Activated CD8-positive, alpha-beta memory T cell treated with anti-CD3 and anti-CD28 coated beads, Interleukin-2, amount 50 U/mL, for 1 hour (primary cell): Measurements from ENCODE around the gene NPLOC4.
"Not testable (repeated sequence)": the region's sequence is repeated elsewhere in the genome, so short reads cannot be mapped to it uniquely, and the experiment has no call there.

Experiments used
- DNase-seq: peaks from one replicate; pipeline ENCODE4 v3.0.0-alpha.2; 2020; ENCODE audit errors: extremely low read depth

NPLOC4 gene

DNA sequence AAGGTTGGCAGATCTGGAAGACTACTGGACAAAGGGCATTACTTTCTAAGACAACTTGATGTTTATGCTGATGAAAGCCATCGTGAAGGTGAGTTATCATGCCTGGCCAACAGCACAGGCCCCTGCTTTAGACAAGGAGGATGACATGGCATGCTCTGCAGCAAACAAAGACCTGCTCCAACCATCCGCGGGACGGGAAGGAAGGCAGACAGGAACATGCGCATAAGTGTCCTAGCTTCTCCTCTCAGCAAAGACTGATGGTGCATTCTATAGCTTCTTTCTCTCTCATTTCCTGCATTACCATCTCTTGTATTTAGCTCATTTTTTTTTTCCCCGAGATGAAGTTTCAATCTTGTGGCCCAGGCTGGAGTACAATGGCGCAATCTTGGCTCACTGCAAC is 5.4 kb downstream of the NPLOC4 start:
- DNase-seq = no peak

DNA sequence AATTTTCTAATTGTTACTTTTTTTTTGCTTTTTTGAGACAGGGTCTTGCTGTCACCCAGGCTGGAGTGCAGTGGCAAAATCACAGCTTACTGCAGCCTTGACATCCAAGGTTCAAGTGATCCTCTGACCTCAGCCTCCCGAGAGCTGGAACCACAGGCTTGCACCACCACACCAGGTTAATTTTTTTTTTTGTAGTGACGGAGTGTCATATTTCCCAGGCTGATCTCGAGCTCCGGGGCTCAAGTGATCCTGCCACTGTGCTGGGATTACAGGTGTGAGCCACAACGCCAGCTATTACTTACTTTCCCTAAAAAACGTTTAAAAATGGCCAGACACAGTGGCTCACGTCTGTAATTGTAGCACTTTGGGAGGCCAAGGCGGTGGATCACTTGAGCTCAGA is 6.6 kb downstream of the NPLOC4 start:
- no peak for DNase-seq

DNA sequence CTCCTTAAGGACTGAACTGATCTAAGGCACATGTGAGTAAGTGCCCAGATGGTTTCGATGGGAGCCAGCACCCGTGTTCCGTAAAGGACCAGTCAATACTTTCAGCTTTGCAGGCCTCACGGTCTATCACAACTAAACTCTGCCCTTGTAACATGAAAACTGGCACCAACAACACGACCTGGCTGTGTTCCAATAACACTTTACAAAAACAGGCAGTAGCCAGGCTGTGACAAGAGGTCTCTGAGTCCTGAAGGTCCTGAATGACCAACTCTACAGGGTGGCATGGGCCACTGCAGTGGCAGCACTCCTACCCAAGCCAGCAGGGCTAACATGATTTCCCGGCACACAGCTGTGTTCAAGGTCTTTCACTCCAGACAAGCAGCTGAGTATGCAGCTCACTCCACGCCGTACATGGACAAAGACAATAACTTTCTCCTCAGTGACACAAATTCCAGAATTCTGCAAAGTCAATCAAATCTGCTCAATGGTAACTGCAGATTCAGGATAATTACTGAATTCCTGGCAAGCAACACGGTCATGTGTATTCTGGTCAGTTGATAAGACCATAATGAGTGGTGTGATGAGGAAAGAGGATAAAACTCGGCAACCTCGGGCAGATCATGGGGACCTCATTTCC is 15.3 kb downstream of the NPLOC4 start:
- no peak for DNase-seq

DNA sequence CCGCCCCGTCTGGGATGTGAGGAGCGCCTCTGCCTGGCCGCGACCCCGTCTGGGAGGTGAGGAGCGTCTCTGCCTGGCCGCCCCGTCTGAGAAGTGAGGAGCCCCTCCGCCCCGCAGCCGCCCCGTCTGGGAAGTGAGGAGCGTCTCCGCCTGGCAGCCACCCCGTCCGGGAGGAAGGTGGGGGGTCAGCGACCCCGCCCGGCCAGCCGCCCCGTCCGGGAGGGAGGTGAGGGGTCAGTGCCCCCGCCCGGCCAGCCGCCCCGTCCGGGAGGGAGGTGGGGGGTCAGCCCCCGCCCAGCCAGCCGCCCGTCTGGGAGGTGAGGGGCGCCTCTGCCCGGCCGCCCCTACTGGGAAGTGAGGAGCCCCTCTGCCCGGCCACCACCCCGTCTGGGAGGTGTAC is 18.6 kb downstream of the NPLOC4 start:
- not testable (repeated sequence) for DNase-seq

DNA sequence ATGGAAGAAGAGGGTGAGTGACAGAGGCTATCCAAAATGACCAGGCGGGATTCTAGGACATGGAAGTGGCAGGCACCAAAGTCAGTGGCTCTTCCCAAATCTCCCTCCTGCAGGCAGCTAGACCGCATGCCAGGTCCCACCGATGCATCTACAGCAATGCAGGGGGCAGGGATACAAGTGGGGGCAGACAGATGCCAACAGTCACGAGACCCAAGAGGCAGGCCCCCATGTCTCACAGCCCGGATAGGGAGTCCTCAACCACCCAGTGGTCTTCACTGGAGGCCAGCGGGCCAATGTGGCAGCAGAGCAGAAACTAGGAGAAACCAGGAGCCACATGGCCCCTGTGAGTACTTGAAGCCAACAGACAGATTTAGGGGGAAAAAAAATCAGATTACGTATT is 20.0 kb downstream of the NPLOC4 start:
- no peak for DNase-seq

DNA sequence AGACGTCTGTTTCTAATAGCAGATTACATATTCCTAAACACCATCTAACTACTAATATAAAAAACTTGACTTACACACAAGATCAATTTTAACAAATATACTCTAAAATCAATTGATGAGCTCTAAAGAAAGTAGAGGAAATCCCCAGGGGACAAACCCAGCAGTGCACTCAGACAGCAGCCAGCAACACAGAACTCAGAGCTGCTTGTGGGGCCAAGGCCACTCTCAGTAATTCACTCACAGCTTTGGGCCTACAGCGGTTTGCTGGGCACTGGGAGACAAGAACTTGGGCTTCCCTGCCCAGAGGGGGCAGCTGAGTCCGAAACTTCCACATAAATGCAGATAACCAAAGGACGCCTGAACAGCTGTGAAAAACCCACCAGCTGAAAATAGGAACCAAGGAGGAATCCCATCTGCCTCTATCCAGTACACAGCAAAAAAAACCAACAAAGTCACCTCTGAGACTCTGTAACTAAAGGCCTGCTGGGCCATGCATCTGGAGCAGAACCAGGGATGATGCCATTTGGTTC is 21.4 kb downstream of the NPLOC4 start:
- DNase-seq = no peak

DNA sequence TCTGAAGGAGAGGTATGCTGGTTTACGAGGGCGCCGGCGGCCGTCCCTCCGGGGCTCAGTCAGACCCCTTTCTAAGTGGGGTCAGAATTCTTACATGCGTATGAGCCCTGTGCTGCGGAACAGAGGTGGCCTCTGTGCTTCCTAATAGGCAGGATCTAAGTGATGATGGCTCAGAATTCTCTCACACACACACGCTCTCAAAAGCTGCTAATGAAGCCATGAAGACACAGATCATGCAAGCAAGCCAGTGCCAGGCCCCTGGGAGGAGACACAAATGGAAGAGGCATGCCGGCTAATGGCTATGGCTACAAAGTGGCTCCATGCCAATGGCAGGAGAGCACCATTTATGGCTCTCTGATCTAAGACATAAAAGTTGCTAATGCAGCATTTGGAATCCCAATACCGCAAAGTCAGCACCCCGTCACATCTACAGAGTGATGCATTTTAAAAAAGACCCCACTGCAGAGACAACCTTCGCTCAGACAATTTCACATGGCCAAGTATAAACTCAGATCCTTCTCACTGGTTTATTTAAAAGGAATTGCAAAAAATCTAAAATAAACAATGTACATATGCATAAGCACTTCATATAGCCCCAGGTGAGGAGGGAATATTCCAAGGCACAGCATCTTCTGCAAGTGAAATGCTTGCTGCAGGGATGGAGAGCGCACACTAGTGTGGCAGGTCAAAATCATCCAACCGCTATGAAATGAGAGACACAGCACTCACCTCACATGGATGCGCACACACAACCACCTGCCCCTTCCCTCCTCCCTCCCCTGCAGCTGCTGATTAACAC is 24.5 kb downstream of the NPLOC4 start:
- no peak for DNase-seq

DNA sequence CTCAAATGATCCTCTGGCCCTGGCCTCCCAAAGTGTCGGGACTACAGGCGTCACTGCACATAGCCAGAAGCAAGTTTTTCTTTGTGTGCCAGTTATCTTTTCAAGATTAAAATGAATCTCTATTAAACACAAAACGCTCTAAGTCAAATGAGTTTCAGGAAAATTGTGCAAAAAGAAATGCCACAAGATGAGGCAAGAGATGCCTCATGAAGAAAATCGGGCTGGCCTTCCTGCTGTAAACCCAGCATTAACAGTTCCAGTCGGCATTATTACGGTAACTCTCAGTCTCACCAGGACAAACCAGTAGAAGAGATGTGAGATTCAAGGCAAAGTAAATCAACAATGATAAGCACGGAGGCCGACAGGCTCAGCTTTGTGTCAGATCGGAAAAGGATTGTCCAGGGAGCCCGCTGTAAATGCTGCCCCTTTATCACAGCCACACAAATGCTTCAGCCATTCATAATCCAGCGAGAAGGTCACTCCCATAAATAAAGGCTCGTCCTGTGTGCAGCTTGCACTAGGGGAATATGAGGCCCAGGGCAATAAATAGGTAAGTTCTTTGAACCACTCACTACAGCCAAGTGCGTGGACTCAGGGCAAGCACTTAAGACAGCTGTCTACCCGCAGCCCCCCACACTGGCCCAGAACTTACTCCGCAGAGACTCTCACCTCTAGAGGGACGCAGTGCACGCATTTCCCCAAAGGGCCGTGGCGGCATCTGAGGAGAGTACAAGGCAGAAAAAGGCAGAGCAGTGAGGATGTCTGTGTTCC is 27.2 kb downstream of the NPLOC4 start:
- DNase-seq = no peak

DNA sequence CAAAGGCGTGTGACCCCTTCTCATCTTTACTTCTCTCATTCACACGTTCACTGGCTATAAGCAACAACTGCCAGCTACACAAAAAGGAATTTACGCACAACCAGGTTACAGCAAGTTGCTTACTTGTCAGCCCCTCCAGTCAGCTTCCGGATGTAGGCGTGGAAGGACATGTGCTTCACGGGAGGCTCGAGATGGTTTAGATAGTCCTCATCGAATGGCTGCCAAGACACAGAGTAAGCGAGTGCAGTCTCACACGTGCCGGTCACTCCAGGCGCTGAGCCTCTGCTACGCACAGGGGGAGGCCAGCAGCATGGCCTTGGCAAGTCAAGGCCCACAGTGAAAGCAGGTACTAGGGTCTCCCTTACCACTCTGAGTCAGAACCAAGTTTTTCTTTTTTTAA is 28.3 kb downstream of the NPLOC4 start:
- DNase-seq = no peak

DNA sequence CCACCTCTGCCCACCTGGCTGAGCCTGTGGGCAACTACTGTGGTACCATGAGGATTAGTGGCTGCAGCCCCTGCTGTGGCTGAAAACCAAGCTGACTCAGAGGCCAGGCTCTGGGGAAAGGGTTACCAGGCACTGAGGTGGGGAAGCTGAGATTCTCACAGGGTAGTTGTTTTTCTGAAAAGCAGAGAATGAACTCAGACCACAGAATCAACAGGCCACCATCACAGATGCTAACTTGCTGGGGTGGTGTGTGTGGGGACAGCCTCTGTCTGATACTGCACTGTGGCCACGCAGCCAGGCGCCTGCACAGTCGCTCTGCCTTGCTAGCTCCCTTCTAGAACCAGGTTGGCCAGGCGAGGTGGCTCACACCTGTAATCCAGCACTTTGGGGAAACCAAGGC is 28.8 kb downstream of the NPLOC4 start:
- no peak for DNase-seq

DNA sequence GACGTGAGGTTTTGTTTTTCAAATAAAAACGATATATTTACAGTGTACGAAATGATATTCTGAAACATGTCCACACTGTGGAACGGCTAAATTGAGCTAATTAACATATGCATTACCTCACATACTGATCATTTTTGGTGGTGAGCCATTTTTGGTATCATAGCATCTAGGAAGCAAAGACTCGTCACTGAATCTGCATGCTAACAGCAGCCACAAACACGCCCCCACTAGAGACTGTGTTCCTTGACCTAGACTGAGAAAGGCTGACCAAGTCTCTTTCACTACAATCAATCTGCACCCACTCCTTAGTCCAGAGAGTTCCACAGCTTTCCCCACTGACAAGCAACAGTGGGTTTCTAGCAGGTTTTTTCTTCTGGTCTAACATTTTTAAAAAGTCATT is 29.5 kb downstream of the NPLOC4 start:
- DNase-seq = no peak

DNA sequence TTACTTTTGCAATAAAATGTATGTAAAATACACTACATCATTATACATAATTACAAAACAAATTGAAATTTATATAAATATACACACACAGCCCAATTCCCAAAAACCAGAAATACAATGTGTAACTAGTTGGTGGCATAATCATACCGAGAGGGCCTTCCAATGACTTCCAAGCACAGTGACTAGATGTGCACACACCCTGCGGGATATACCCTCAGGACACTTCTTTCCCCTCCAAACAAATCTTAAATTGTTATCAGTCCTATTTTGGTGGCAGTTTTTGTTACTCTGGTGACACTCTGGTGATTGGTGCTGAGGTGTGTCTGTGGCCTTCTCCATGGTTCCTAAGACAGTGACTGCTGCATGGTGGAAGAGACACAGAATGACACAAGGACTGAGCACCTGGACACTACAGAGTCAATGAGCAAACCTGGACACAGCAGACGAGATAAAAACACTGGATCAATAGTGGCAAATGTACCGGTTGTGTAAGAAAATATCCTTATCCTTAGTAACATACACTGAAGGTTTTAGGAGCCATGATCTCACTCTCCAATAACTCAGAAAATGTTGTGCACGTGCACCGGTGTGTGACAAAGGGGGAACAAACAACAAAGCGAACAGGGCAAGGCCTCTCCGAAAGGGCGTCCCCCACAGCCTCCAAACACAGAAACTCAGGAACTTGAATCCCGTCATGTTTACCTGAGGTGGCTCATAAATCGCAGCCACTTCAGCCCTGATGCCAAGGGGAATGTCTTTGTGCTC is 32.9 kb downstream of the NPLOC4 start:
- no peak for DNase-seq

DNA sequence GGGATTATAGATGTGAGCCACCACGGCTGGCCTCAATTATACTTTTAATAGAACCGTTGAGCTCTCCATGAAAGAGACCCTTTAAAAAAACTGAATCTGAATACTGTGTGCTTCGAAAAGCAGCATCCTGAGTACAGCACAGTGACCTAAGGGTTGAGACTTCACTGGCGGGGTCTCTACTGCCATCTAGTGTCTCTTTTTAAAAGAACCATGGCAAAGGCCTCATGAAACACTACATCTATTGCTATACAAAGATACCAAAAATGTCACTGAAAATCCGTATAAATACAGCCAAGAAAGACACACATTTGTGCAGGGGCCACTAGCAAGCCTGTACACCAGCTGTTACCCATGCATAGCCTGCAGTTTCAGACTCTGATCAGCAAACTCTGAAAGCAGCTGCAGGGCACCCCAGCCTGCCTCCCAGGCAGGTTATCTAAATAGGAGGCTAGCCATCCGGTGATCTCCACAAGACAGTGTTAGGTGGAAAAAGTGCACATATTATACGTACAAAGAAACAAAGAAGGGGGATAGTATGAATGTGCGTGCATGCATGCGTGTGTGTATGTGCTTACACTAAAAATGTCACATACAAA is 35.3 kb downstream of the NPLOC4 start:
- peak; percentile 11 for DNase-seq

DNA sequence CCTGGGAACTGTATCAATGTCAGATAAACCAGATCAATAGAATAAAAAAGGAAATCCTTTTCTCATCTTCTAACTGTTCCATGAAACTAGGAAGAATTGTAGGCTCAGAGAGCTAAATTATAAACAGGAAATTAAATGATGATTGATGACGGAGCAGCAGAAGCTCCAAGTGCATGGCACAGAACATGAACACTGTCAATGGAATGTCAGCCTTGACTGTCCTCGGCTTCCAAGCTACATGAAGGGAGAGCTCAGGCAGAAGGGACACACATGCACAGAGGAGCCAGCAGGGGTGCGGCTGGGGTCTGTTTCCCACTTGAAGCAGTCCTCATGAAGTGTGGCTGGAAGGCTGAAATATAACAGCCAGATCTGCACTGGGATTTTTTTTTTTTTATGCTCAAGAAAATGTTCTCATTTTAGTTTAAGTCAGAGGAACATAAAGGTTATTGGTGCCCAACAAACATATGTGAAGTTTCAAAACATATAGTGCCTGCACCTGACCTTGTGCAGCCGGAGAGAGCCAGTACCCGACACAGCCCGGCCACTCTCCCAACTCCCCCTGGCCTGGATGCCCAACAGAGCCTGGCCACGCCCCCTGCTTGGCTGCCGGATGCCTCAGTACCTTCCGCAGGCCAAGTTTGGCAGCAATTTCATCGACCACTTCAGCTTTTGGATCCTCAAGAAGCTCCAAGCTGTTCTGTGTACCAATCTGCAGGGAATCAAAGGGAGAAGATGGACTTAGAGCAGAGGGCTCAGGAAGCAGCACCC is 37.0 kb downstream of the NPLOC4 start:
- DNase-seq = no peak

DNA sequence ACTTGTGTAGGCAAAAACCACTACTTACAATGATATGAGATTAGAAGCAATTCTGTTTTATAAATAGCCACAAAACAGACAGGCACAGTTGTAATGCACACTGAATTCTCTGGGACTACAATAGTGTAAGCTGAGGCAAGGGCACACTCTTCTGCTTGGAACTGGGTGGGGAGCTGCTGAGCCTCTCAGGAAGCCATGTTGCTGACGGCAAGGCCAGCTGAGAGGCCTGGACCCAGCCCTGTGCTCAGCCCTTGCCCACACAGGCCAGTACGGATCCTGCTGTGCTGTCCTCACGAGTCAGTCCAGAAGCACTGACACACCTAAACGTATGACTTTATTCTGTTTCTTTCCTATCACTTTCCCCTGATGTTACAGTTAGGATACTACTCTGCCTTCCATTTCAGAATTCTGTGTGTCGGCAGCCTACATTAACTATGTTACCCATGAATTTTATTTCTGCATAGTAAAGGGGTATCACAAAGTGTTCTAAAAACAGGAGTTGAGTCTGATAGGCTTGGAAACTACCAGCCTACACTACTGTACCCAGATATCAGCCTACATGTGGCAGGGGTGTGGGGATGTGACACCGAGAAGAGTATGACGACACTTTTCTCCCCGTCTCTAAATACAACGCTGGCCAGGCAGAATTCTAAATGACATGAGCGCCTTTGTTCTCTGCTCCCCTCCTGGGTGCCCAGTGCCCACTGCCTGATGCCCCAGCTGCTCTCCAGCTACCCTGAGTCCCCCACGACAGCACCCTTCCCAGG is 43.6 kb downstream of the NPLOC4 start:
- no peak for DNase-seq

DNA sequence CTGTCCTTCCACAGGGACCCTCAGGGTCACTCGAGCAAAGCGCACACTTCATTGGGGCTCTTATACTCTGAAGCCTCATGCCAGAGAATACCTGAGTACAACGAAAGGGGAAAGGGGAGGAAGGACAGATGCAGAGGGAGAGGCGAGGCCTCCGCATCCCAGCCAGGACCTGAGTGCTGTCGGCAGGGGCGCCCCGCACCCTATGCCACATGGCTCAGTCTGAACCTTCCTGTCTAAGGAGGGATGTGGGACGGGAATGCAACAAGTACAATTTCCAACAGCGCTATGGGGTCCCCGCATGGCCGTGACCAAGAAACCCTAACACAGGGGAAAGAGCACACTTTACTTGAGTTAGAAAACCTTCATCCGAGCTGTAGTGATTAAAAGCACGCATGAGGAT is 44.9 kb downstream of the NPLOC4 start:
- DNase-seq = no peak

DNA sequence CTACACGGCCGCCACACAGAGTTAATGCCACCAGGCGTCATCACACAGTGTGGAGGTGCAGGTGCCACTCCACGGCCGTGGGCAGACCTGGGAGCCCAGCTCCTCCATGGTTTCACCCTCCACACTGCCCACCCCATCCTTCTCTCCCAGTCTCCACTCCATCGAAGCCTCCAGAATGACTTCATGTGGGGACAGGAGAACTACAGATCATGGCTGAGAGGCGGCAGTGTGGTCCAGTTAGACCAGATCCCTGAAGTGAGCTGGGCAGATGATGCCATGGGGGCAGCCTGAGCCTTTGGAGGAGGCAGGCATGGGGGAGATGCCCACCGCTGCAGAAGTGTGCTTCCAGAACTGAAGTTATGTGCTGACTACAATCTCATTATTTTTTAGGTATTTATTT is 46.8 kb downstream of the NPLOC4 start:
- DNase-seq = no peak

DNA sequence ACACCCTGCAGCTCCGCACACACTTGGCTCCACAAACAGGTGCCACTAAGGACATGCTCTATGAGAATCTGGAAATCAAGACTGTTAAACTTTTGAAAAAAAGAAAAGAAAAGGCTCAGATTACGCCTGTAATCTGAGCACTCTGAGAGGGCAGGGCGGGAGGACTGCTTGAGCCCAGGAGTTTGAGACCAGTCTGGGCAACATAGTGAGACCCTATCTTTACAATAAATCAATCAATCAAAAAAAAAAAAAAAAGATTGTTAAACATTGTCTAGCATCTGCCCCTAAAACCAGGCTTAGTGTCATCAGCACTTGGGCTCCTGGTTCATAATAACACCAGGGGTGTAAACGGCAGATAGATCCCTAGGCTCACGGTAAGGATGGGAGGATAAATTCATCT is 47.3 kb downstream of the NPLOC4 start:
- DNase-seq = no peak

DNA sequence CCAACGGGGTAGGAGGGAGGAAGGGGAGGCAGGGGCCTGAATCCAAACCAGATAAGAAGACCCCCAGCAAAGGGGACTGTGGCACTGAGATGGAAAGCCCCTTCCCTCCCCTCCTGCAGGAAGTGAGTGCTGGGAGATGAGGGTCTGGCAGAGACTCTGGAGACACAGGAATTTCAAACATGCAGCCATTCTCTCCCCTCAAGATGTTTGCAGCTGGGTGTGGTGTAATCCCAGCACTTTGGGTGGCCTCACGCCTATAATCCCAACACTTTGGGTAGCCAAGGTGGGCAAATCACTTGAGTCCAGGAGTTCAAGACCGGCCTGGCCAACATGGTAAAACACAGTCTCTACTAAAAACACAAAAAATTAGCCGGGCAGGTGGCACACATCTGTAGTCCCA is 50.8 kb downstream of the NPLOC4 start:
- DNase-seq = no peak

DNA sequence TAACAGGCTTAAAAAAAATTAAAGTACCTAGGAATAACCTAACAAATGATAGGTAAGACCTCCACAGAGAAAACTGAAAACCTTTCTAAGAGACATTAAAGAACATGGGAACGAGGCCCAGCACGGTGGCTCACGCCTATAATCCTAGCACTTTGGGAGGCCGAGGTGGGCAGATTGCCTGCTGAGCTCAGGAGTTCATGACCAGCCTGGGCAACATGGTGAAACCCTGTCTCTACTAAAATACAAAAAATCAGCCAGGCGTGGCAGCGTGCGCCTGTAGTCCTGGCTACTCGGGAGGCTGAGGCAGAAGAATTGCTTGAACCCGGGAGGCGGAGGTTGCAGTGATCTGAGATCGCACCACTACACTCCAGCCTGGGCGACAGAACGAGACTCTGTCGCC is 52.1 kb downstream of the NPLOC4 start:
- not testable (repeated sequence) for DNase-seq
